CD4-positive, alpha-beta T cell treated with Interferon gamma for 1 hour (primary cell): ENCODE measurements around the gene RBM20.
"Not testable (repeated sequence)": the region's sequence is repeated elsewhere in the genome, so short reads cannot be mapped to it uniquely, and the experiment has no call there.

Experiments
- DNase-seq: peaks from one replicate; pipeline ENCODE4 v3.0.0-alpha.2; 2020

The RBM20 gene

GRCh38 chr10:110679486-110680272 lies 35.5 kb downstream of the RBM20 start:
- no peak for DNase-seq

- no peak for DNase-seq
Measured at GRCh38 chr10:110680273-110681020, 36.3 kb downstream of the RBM20 start.

DNA sequence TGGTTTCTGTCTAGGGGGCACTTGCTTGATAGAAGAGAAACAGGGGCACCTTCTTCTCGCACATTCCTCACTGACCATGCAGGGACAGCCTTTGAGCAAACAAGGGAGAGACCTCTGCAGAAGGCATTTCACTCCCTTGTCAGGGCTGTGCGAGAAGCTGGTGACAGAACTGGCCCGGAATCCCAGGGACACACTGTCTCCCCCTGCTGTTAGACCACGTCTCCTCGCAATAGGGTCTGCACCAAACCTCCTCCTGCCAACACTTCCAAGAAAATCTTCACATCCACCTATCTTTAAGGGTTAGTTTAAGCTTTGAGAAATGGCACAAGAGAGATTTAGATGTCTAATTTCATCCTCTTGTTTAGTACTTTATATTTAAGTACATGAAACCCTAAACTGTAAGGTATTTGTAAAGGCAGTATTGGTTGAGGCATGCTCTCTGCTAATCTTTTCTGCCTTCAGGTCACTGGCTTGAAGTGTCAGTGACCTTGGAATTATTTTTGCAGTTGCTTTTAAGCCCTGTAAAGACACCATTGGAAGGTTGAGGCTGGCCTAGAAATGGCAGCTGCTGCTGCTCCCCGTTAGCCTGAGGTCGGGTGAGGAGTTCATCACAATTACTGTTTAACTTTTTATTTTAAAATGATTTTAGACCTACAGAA lies 37.0 kb downstream of the RBM20 start:
- no peak for DNase-seq

DNA sequence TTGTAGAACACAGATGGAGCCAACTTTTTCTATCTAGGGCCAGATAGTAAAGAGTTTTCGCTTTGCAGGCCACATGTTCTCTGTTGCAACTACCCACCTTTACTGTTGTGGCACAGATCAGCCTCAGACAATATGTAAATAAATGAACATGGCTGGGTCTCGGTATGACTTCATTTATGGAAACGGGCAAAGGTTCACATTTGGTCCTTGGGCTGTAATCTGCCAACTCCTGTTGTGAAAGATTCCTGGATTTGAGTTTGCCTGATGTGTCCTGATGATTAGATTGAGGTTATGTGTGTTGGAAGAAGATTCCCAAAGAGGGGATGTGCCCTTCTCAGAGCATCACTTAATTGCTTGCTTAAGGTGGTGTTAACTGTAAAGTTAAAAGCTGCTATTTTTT lies 38.2 kb downstream of the RBM20 start:
- DNase-seq, result no peak

- no peak for DNase-seq
Measured at GRCh38 chr10:110684800-110685446, 40.8 kb downstream of the RBM20 start.

- DNase-seq, result no peak
Measured at GRCh38 chr10:110686047-110686446, 41.9 kb downstream of the RBM20 start.

DNA sequence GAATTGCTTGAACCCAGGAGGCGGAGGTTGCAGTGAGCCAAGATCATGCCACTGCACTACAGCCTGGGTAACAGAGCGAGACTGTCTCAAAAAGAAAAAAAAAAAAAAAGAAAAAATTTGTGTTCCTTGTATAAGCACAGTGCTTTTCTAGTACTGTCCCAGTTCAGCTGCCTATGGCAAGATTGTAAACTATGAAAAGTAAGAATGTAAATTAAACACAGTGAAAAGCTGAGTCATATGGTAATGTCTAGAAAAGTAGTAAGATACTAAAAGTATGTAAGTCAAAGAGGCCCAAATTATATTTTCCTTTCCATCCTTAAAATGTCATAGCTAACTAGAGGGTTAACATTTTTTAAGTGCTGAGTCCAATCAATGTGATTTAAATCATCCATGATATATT lies 42.8 kb downstream of the RBM20 start:
- no peak for DNase-seq

- no peak for DNase-seq
Measured at GRCh38 chr10:110687400-110687799, 43.3 kb downstream of the RBM20 start.

- no peak for DNase-seq
Measured at GRCh38 chr10:110691139-110691538, 47.0 kb downstream of the RBM20 start.

- DNase-seq, result no peak
Measured at GRCh38 chr10:110694263-110694662, 50.1 kb downstream of the RBM20 start.

- DNase-seq, result no peak
Measured at GRCh38 chr10:110694820-110695538, 50.8 kb downstream of the RBM20 start.

DNA sequence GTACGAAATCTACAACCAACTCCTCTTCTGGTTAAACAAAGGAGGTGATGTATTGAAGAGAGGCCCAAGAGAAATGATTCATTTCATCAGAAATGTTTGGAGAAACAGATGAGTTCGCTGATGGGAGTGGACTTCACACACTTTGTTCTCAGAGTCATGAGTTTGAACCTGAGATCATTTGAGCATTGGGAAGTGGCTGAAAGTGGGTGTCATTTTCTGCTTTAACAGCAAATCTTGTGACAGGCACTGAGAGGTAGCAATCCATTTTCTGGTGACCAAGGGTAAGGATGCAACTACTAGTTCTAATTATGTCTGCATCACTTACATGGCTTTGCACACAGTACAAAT lies 51.4 kb downstream of the RBM20 start:
- DNase-seq, result no peak

GRCh38 chr10:110696436-110696835 lies 52.3 kb downstream of the RBM20 start:
- DNase-seq, result no peak

- DNase-seq, result no peak
Measured at GRCh38 chr10:110698340-110698739, 54.2 kb downstream of the RBM20 start.

- no peak for DNase-seq
Measured at GRCh38 chr10:110698782-110699201, 54.7 kb downstream of the RBM20 start.

- no peak for DNase-seq
Measured at GRCh38 chr10:110699859-110700468, 55.8 kb downstream of the RBM20 start.

DNA sequence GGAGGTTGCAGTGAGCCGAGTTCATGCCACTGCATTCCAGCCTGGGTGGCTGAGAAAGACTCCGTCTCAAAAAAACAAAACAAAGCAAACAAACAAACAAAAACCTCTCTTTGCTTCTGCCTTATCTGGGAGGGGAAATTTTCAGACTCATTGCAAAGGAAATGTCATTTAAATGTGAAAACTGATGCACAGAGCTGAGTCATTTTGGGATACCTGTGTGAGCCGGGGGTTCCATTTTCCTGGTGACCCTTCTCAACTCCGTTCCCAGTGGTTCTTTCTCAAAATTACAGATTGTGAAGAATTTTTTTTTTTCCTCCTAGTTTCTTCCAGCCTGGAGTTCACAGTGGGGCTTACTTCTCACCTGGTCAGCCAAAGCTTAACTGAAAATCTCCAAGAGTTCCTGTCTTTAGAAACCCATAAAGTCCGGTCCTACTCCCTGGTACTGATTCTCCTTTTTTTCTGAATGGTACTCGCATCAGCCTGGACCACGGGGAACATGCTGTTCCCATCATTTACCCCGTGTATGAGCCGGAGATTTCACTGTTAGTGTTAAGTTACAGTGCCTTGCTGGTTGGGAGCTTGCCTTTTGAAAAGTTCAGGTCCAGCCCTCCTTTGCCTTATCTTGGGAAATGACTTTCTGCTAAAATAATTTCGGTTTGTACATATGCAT lies 56.9 kb downstream of the RBM20 start:
- no peak for DNase-seq

- DNase-seq, result no peak
Measured at GRCh38 chr10:110701617-110701971, 57.5 kb downstream of the RBM20 start.

DNA sequence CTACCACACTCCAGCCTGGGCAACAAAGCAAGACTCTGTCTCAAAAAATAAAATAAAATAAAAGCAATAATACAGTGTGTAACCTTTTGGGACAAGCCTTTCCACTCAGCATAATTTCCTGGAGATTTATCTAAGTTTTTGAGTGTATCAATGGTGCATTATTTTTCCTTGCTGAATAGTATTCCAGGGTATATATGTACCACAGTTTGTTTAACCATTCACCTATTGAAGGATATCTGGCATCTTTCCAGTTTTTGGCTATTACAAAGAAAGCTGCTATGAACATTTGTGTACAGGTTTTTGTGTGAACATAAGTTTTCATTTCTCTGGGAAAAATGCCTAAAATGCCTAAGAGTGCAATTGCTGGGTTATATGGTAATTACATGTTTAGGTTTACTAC lies 59.9 kb downstream of the RBM20 start:
- no peak for DNase-seq

- no peak for DNase-seq
Measured at GRCh38 chr10:110704906-110705476, 60.9 kb downstream of the RBM20 start.

DNA sequence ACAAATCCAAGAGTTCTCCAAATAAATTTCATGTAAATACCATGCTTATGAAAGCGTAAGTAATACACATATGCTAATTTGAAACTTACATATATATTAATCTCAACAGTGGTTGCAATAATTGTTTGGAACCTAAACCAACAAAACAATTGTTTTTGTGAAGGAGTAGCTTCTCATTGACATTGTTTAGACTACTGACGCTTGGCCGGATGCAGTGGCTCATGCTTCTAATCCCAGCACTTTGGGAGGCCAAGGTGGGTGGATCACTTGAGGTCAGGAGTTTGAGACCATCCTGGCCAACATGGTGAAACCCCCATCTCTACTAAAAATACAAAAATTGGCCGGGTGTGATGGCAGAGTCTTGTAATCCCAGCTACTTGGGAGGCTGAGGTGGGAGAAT lies 61.5 kb downstream of the RBM20 start:
- DNase-seq, result not testable (repeated sequence)
